Measurements from ENCODE around the gene BBS1.

DNA sequence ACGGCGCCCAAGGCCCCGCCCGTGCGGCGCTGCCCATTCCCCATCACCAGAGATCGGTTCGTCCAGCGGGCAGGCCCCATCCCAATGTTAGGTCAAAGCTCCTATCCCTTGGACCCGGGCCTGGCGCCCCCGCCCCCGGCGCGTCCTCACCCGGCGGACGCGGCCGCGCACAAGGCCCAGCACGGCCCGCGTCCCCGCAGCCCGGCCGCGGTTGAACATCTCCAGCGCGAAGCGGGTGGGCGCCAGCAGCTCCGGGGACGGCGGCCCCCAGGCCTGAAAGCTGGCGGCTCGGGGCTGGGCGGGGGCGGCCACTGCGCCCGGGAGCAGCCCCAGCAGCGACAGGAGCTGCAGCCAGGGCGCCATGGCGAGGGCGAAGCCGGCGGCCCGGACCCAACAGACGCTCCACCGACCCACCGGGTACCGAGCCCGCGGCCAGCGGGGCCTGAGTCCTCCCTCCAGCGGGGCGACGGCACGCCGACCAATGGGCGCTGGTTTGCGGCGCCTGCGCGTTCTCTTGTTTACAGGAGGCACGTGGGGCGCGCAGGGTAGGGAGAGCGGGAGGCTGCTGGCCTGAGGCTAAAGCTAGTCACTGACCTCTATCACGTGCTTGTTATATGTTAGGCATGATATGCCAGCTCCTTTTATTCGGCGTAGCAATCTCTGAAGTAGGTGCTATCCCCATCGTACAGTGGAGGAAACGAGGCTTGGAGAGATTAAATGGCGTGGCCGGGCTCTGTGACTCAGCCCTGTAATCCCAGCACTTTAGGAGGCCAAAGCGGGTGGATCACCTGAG, 57.9 kb downstream of the BBS1 start, which contains the start of gene CTSF:
- TF ChIP-seq, protein P1, sequence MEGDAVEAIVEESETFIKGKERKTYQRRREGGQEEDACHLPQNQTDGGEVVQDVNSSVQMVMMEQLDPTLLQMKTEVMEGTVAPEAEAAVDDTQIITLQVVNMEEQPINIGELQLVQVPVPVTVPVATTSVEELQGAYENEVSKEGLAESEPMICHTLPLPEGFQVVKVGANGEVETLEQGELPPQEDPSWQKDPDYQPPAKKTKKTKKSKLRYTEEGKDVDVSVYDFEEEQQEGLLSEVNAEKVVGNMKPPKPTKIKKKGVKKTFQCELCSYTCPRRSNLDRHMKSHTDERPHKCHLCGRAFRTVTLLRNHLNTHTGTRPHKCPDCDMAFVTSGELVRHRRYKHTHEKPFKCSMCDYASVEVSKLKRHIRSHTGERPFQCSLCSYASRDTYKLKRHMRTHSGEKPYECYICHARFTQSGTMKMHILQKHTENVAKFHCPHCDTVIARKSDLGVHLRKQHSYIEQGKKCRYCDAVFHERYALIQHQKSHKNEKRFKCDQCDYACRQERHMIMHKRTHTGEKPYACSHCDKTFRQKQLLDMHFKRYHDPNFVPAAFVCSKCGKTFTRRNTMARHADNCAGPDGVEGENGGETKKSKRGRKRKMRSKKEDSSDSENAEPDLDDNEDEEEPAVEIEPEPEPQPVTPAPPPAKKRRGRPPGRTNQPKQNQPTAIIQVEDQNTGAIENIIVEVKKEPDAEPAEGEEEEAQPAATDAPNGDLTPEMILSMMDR (IDR thresholded peaks at IDR 0.05; ENCODE audit: low read depth, low read length, poor library complexity, severe bottlenecking), result no peak
- no peak for TF ChIP-seq EZH2phosphoT487 (IDR thresholded peaks at IDR 0.05; ENCODE audit: borderline replicate concordance, low read length)
